Measurements from ENCODE around the gene KRT10.

The KRT10 gene

GRCh38 chr17:40800381-40800780 lies 22.0 kb downstream of the KRT10 start:
- no peak for DNase-seq

- no peak for DNase-seq
These were observed 22.6 kb downstream of the KRT10 start, which contains the start of gene KRT28 for GRCh38 chr17:40799859-40800258. Gene KRT28, minus strand, starts transcription at chr17:40799959. Its CDS starts 66 bp downstream, at chr17:40799893.

- no peak for DNase-seq
These were observed 25.6 kb downstream of the KRT10 start for GRCh38 chr17:40796846-40797245.

- no peak for DNase-seq
These were observed 27.3 kb downstream of the KRT10 start for GRCh38 chr17:40795019-40795667.

- DNase-seq = no peak
These were observed 27.9 kb downstream of the KRT10 start for GRCh38 chr17:40794466-40794865.

- DNase-seq = no peak
These were observed 28.6 kb downstream of the KRT10 start for GRCh38 chr17:40793832-40794231.

- no peak for DNase-seq
These were observed 30.5 kb downstream of the KRT10 start for GRCh38 chr17:40791787-40792436.

- DNase-seq = no peak
These were observed 31.3 kb downstream of the KRT10 start for GRCh38 chr17:40791111-40791510.

- DNase-seq = no peak
These were observed 40.0 kb downstream of the KRT10 start, which contains the start of gene KRT27 for GRCh38 chr17:40782450-40782849. Gene KRT27, minus strand, starts transcription at chr17:40782550. Its CDS starts 57 bp downstream, at chr17:40782493.

GRCh38 chr17:40779181-40779909 lies 43.1 kb downstream of the KRT10 start:
- no peak for DNase-seq

- no peak for DNase-seq
These were observed 44.0 kb downstream of the KRT10 start for GRCh38 chr17:40778461-40778860.

- no peak for DNase-seq
These were observed 44.4 kb downstream of the KRT10 start for GRCh38 chr17:40777971-40778370.

- no peak for DNase-seq
These were observed 45.0 kb downstream of the KRT10 start for GRCh38 chr17:40777459-40777858.

- DNase-seq = no peak
These were observed 46.5 kb downstream of the KRT10 start for GRCh38 chr17:40775945-40776344.

GRCh38 chr17:40772101-40772500 lies 50.3 kb downstream of the KRT10 start, which contains the start of gene KRT26:
Gene KRT26, minus strand, starts transcription at chr17:40772201. Its CDS starts 88 bp downstream, at chr17:40772113.
- DNase-seq = no peak
